Right cardiac atrium (tissue), 5 donors: ENCODE results near the gene PAN3. TPM values are rescaled to one million over a fixed set of nuclear protein-coding genes. Genes with fewer than 3 reads are reported as not detected.

Source experiments
- ATAC-seq, 2 donors: fragments of 200-7000 bp; cut with Tn5 transposase; one replicate each; pipeline versions ENCODE4 v1.8.0 to v1.9.1; 2020; ENCODE audit warnings: moderate library complexity in 2 of 2, mild to moderate bottlenecking in 1 of 2
- DNase-seq, 3 donors: peaks; one replicate each; pipeline ENCODE4 v3.0.0-alpha.2; 2020
- H3K27ac ChIP-seq: one replicate; pipeline ENCODE4 v1.5.1; 2013; ENCODE audit warnings: mild to moderate bottlenecking, low read length, control low read depth, moderate library complexity
- H3K27me3 ChIP-seq: one replicate; pipeline ENCODE4 v1.6.1; 2013; ENCODE audit not compliant: control insufficient read depth, insufficient read depth
- H3K4me1 ChIP-seq: one replicate; pipeline ENCODE4 v1.6.1; 2013; ENCODE audit warnings: low read length; ENCODE audit not compliant: control insufficient read depth, insufficient read depth
- H3K4me3 ChIP-seq: one replicate; pipeline ENCODE4 v1.5.1; 2013; ENCODE audit warnings: low read length, control low read depth
- H3K9me3 ChIP-seq: one replicate; pipeline ENCODE4 v1.6.1; 2013; ENCODE audit warnings: low read length; ENCODE audit not compliant: control insufficient read depth
- WGBS: extraction: QIAGEN DNeasy Blood & Tissue Kit; methylation state at CpG from one replicate; pipeline ENCODE4 v1.1.7; 2013; 5-methylcytosine and 5-hydroxymethylcytosine counted together
- intact Hi-C, 4 donors: fragments of 100-400 bp; cut with DNase I; formaldehyde crosslinking; loops; one replicate each; pipeline versions ENCODE4 v1.11.0 to v1.14.0; 2022 to 2023
- polyA plus RNA-seq: library from polyadenylated mRNA; stranded (reverse); fragments of 200-250 nt; gene quantifications from one replicate; pipeline ENCODE4 v1.2.3, GENCODE V29; 2013
- total RNA-seq, 4 donors: library from RNA; stranded (reverse); fragmentation: NEBNext Ultra II Directional; extraction: Animal tissue kit (Norgen Biotek cat#: 25700); gene quantifications; one replicate each; pipeline ENCODE4 v1.2.1, GENCODE V29; 2021
- donor health status: healthy with polysubstance abuse.
- donor health status: DM: no; HTN: yes; CAD: no.
- donor health status: DM: no; HTN: no; CAD: no.
- donor health status: DM: no; HTN: yes; CAD: no; lungs with severe emphysema.
- donor health status: DM: yes; HTN: yes; CAD: no.

Gene PAN3
- total and polyA plus RNA-seq, 5 donors, result 4.9 to 14.6 (median 12.8) TPM

DNA sequence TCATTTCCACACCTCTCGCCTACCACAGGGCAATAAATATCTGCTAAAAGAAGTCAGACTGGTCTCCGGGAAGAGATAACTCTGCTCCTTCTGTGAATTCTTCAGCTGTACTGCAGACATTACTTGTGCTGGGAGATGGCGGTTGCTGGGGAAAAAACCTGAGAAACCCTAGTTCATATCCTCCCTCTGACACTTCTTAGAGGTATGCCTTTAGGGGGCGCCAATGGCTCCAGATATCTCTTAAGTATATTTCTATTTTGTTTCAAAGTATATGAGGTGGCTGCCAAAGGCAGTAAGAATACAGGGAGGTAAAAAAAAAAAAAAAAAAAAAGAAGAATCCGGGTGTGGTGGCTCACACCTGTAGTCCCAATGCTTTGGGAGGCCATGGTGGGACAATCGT lies 175.2 kb downstream of the PAN3 start:
- no peak for DNase-seq
- 90% methylated on average over 6 of the region's 6 CpGs for WGBS
- no peak for ATAC-seq

GRCh38 chr13:28314879-28315278 lies 176.5 kb downstream of the PAN3 start:
- Histone ChIP-seq H3K9me3 (no peaks in the 10 kb centered on the region), H3K4me1 (peaks cover 3% of the 10 kb centered on the region), H3K27ac (no peak overlapping the region), H3K27me3 (no peaks in the 10 kb centered on the region), H3K4me3 (no peak overlapping the region)
- intact Hi-C loops, result no loop called here
- 95% methylated on average over 6 of the region's 6 CpGs for WGBS
- DNase-seq (no peak), ATAC-seq (no peak)

More for the DNA sequence above, 175.2 kb downstream of the PAN3 start:
- H3K27me3 ChIP-seq, result no peaks in the 10 kb centered on the region
- no peaks in the 10 kb centered on the region for H3K9me3 ChIP-seq
- H3K27ac ChIP-seq, result no peak overlapping the region
- no peak overlapping the region for H3K4me3 ChIP-seq
- H3K4me1 ChIP-seq, result peaks cover 3% of the 10 kb centered on the region
- intact Hi-C loops, result no loop called here

GRCh38 chr13:28316129-28316528 lies 177.8 kb downstream of the PAN3 start:
- DNase-seq (peak in 1 of 3 donors; percentile 30), ATAC-seq (peak; percentile 60 to 85)
- H3K4me1 ChIP-seq, result peaks cover 3% of the 10 kb centered on the region
- no peak overlapping the region for H3K27ac ChIP-seq
- intact Hi-C loops, result no loop called here
- H3K27me3 ChIP-seq, result no peaks in the 10 kb centered on the region
- H3K4me3 ChIP-seq, result no peak overlapping the region
- 49% methylated on average over 5 of the region's 5 CpGs for WGBS
- no peaks in the 10 kb centered on the region for H3K9me3 ChIP-seq

DNA sequence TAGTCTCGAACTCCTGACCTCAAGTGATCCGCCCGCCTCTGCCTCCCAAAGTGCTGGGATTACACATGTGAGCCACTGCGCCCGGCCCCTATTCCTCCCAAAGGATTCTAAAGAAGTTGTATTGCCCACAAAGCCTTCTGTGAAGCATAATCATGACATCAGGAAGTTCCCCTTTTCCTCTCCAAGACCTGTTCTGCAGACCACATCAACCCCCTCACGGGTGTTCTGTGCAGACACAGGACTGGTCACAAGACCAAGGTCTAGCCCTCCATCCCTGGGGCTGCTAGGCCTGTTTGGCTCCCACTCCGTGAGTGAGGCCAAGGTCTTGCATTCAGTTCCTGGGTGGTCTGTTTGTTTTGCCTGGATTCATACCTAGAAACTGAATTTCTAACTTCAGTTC lies 178.5 kb downstream of the PAN3 start:
- intact Hi-C loops, result no loop called here
- no peak for DNase-seq
- no peaks in the 10 kb centered on the region for H3K27me3 ChIP-seq
- no peak for ATAC-seq
- H3K4me3 ChIP-seq, result no peak overlapping the region
- peaks cover 3% of the 10 kb centered on the region for H3K4me1 ChIP-seq
- no peak overlapping the region for H3K27ac ChIP-seq
- 78% methylated on average over 7 of the region's 7 CpGs for WGBS
- H3K9me3 ChIP-seq, result no peaks in the 10 kb centered on the region

DNA sequence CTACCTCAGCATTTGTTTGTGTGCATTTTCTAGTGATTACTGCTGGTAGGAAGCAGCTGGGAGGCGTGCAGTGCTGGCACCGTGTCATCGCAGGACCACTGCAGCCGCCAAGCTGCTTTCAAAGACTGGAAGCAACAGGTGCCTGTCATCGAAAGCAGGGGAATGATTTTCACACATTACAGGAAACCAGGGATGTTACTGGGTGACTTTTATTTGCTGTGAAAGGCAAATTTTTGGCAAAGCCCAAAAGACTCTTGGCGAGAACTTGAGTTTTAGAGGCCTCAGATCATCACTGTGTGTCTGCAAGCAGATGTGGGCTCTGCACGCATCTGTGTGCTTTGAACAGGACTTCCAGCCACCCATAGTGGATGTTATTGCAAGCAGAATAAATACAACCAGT lies 180.2 kb downstream of the PAN3 start:
- WGBS, result 58% methylated on average over 7 of the region's 7 CpGs
- Histone ChIP-seq H3K4me3 (no peak overlapping the region), H3K4me1 (peaks cover 3% of the 10 kb centered on the region), H3K27me3 (no peaks in the 10 kb centered on the region), H3K27ac (no peak overlapping the region), H3K9me3 (no peaks in the 10 kb centered on the region)
- ATAC-seq, result no peak
- intact Hi-C loops, result no loop called here
- no peak for DNase-seq

GRCh38 chr13:28319528-28319927 lies 181.2 kb downstream of the PAN3 start:
- Histone ChIP-seq H3K27ac (no peak overlapping the region), H3K4me3 (no peak overlapping the region), H3K4me1 (peaks cover 3% of the 10 kb centered on the region), H3K27me3 (no peaks in the 10 kb centered on the region), H3K9me3 (no peaks in the 10 kb centered on the region)
- intact Hi-C loops, result no loop called here
- 69% methylated on average over 5 of the region's 5 CpGs for WGBS
- no peak for DNase-seq
- ATAC-seq, result no peak

- 88% methylated on average over 6 of the region's 6 CpGs for WGBS
- Histone ChIP-seq H3K4me1 (peaks cover 3% of the 10 kb centered on the region), H3K4me3 (no peak overlapping the region), H3K27ac (no peak overlapping the region), H3K9me3 (no peaks in the 10 kb centered on the region), H3K27me3 (no peaks in the 10 kb centered on the region)
- DNase-seq, result no peak
- intact Hi-C loops, result loop anchor here in 3 of 4 donors (5.0 to 10.0 kb wide), 2 partner anchors 317 to 475 kb away; no protein-coding TSS in a partner anchor
- ATAC-seq, result no peak
Measured at GRCh38 chr13:28320209-28320608, 181.9 kb downstream of the PAN3 start.

- WGBS, result 77% methylated on average over 11 of the region's 11 CpGs
- ATAC-seq (no peak), DNase-seq (no peak)
- intact Hi-C loops, result loop anchor here in 3 of 4 donors (5.0 to 10.0 kb wide), 2 partner anchors 316 to 474 kb away; no protein-coding TSS in a partner anchor
- H3K4me1 ChIP-seq, result peaks cover 3% of the 10 kb centered on the region
- H3K27ac ChIP-seq, result no peak overlapping the region
- H3K9me3 ChIP-seq, result no peaks in the 10 kb centered on the region
- no peaks in the 10 kb centered on the region for H3K27me3 ChIP-seq
- H3K4me3 ChIP-seq, result no peak overlapping the region
Measured at GRCh38 chr13:28320884-28321574, 182.7 kb downstream of the PAN3 start.

GRCh38 chr13:28321756-28322155 lies 183.4 kb downstream of the PAN3 start:
- H3K27me3 ChIP-seq, result no peaks in the 10 kb centered on the region
- ATAC-seq, result no peak
- no peak overlapping the region for H3K4me3 ChIP-seq
- H3K9me3 ChIP-seq, result no peaks in the 10 kb centered on the region
- DNase-seq, result no peak
- no peaks in the 10 kb centered on the region for H3K4me1 ChIP-seq
- intact Hi-C loops, result loop anchor here in 3 of 4 donors (5.0 to 10.0 kb wide), 2 partner anchors 316 to 473 kb away; no protein-coding TSS in a partner anchor
- 69% methylated on average over 2 of the region's 2 CpGs for WGBS
- no peak overlapping the region for H3K27ac ChIP-seq

DNA sequence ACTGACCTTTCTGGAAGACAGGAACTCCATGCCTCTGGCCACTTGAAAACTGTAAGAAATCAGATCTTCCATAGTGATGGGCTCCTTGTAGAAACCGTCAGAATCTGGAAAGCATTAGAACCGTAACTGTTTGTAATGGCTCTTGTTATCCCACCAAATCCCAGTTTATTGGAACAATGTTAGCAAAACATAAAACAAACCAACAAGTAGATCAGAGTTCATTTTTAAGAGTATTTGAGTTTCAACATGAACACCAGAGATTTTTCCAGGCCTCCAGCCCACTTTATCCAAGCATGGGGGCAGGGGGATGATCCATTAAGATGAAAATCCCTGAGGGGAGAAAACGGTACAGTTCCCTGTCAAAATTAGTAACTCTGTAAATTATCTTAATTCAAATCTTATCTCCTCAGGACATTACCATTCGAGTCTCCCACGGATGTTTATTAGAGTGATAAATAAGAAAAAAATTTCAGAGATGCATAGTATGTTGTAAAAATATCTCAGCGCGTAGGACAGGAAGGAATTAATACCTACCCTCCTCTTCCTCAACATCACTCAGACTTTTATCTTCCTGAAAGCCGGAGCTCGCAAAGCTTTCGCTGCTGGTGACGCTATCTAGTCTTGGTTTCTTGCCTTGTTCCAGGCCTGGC lies 184.0 kb downstream of the PAN3 start:
- WGBS, result 59% methylated on average over 11 of the region's 11 CpGs
- DNase-seq (no peak), ATAC-seq (no peak)
- Histone ChIP-seq H3K4me3 (no peak overlapping the region), H3K9me3 (no peaks in the 10 kb centered on the region), H3K4me1 (no peaks in the 10 kb centered on the region), H3K27ac (no peak overlapping the region), H3K27me3 (no peaks in the 10 kb centered on the region)
- intact Hi-C loops, result loop anchor here in 3 of 4 donors (5.0 to 10.0 kb wide), 2 partner anchors 315 to 472 kb away; no protein-coding TSS in a partner anchor

- intact Hi-C loops, result loop anchor here (2.0 to 10.0 kb wide), 3 partner anchors 313 to 471 kb away; no protein-coding TSS in a partner anchor
- Histone ChIP-seq H3K27ac (peak overlapping the region; percentile 26), H3K27me3 (no peaks in the 10 kb centered on the region), H3K4me1 (no peaks in the 10 kb centered on the region), H3K9me3 (no peaks in the 10 kb centered on the region), H3K4me3 (no peak overlapping the region)
- ATAC-seq (peak; percentile 77 to 85), DNase-seq (peak in 2 of 3 donors; percentile 47 to 69)
- 29% methylated on average over 4 of the region's 4 CpGs for WGBS
Measured at GRCh38 chr13:28324181-28324789, 185.9 kb downstream of the PAN3 start.
